ENCODE results near the gene COL21A1. TPM values are rescaled to one million over a fixed set of nuclear protein-coding genes. Genes with fewer than 3 reads are reported as not detected.
A peak's percentile ranks its signal among the peaks of the same experiment; 100 is the strongest.

COL21A1 gene
- total RNA-seq, 4 donors from 2014 or later = 5.3 to 47.1 (median 15.6) TPM

GRCh38 chr6:56076033-56076432, 171.3 kb downstream of the COL21A1 start:
- no peaks in the 10 kb centered on the region for H3K27me3 ChIP-seq
- no peak for TF ChIP-seq POLR2A (IDR thresholded peaks at IDR 0.05)
- no peak for TF ChIP-seq POLR2AphosphoS5 (IDR thresholded peaks at IDR 0.05)
- no peak for TF ChIP-seq EP300 (IDR thresholded peaks at IDR 0.05)
- TF ChIP-seq, protein P1, sequence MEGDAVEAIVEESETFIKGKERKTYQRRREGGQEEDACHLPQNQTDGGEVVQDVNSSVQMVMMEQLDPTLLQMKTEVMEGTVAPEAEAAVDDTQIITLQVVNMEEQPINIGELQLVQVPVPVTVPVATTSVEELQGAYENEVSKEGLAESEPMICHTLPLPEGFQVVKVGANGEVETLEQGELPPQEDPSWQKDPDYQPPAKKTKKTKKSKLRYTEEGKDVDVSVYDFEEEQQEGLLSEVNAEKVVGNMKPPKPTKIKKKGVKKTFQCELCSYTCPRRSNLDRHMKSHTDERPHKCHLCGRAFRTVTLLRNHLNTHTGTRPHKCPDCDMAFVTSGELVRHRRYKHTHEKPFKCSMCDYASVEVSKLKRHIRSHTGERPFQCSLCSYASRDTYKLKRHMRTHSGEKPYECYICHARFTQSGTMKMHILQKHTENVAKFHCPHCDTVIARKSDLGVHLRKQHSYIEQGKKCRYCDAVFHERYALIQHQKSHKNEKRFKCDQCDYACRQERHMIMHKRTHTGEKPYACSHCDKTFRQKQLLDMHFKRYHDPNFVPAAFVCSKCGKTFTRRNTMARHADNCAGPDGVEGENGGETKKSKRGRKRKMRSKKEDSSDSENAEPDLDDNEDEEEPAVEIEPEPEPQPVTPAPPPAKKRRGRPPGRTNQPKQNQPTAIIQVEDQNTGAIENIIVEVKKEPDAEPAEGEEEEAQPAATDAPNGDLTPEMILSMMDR (IDR thresholded peaks at IDR 0.05) = no peak
- H3K9me3 ChIP-seq = no peaks in the 10 kb centered on the region
- H3K27ac ChIP-seq = no peak overlapping the region
- ATAC-seq = no peak
- peaks cover 0 to 3% of the 10 kb centered on the region in 2 donors for H3K36me3 ChIP-seq
- no peak overlapping the region for H3K4me3 ChIP-seq
- no peaks in the 10 kb centered on the region for H3K4me1 ChIP-seq

DNA sequence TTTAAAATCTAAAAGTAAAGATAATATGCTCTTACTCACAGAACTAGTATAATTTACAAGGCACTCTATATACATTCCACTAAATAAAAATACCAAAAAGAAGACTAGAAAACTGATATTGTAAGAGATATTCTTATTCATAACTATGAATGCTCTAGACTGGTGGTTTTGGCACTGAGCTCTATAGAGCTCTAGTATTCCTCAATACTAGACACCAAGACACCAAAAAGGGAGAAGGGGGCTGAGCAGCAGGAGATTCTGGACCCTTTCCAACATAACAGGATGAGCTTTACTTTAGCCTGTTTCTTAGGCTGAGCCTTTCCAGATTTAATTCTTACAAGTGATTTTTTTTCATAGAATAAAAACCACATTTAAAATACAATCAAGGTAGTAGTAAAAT, 173.6 kb downstream of the COL21A1 start:
- Histone ChIP-seq H3K4me1 (no peaks in the 10 kb centered on the region), H3K4me3 (no peak overlapping the region), H3K36me3 (peaks cover 0 to 3% of the 10 kb centered on the region in 2 donors), H3K27ac (peak overlapping the region in 1 of 4 donors; percentile 24), H3K9me3 (no peaks in the 10 kb centered on the region), H3K27me3 (no peaks in the 10 kb centered on the region)
- TF ChIP-seq POLR2A (IDR thresholded peaks at IDR 0.05) = no peak
- TF ChIP-seq, protein P1 (IDR thresholded peaks at IDR 0.05) = no peak
- no peak for TF ChIP-seq EP300 (IDR thresholded peaks at IDR 0.05)
- TF ChIP-seq POLR2AphosphoS5 (IDR thresholded peaks at IDR 0.05) = no peak
- no peak for ATAC-seq

DNA sequence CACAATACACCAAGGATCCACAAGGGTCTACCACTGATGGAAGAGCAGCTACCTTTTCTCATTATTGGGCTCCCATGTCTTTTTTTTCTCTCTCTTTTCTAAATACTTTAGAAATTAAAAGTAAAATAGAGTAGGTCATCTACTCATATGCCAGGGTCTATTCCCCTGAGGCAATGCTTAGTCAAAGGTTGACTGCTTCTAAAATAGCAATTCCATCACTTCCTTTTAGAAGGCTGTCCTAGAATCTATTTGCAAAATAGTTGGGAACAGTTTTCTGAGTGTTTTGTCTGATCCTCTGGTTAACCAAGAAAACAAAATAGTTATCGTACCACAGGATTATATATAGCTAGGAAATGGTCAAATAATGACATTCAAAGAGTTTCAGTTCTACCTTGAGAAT, 174.1 kb downstream of the COL21A1 start:
- ATAC-seq = no peak

DNA sequence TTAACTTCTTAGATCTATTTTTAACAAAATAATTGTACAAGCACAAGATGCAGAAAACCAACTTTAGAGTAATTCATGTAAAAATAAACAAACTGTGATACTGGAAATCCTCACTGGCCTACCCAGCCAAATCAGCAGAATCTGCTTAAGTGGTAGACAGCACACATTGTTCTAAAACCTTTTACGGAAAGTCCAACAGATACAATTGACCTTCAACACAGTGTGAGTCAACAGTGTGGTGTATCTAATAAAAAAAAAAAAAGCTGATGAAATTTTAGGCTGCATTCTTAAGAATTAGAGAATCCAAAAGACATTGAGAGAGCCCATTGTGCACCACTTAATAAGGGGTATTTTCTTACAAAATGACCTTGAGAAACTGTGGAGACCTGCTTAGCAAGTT, 174.5 kb downstream of the COL21A1 start:
- Histone ChIP-seq H3K27ac (peak overlapping the region in 1 of 4 donors; percentile 16), H3K4me1 (no peaks in the 10 kb centered on the region), H3K4me3 (no peak overlapping the region), H3K9me3 (no peaks in the 10 kb centered on the region), H3K27me3 (no peaks in the 10 kb centered on the region), H3K36me3 (peaks cover 0 to 3% of the 10 kb centered on the region in 2 donors)
- peak; percentile 71 for ATAC-seq
- TF ChIP-seq POLR2A (IDR thresholded peaks at IDR 0.05) = no peak
- peak; percentile 51 for TF ChIP-seq POLR2AphosphoS5 (IDR thresholded peaks at IDR 0.05)
- WGBS, 2 donors (ENCODE audit: low coverage in 1 of 2) = 50 to 85% methylated on average over 1 of the region's 1 CpG

More for the DNA sequence above, 174.1 kb downstream of the COL21A1 start:
- Histone ChIP-seq H3K27me3 (no peaks in the 10 kb centered on the region), H3K4me3 (no peak overlapping the region), H3K27ac (peak overlapping the region in 2 of 4 donors; percentile 16 to 24), H3K9me3 (no peaks in the 10 kb centered on the region), H3K4me1 (no peaks in the 10 kb centered on the region), H3K36me3 (peaks cover 0 to 3% of the 10 kb centered on the region in 2 donors)
- 45 to 50% methylated on average over 1 of the region's 1 CpG for WGBS, 2 donors (ENCODE audit: low coverage in 1 of 2)
- TF ChIP-seq EP300 (IDR thresholded peaks at IDR 0.05) (no peak), POLR2AphosphoS5 (IDR thresholded peaks at IDR 0.05) (no peak), POLR2A (IDR thresholded peaks at IDR 0.05) (no peak)
- TF ChIP-seq, protein P1 (IDR thresholded peaks at IDR 0.05) = no peak

DNA sequence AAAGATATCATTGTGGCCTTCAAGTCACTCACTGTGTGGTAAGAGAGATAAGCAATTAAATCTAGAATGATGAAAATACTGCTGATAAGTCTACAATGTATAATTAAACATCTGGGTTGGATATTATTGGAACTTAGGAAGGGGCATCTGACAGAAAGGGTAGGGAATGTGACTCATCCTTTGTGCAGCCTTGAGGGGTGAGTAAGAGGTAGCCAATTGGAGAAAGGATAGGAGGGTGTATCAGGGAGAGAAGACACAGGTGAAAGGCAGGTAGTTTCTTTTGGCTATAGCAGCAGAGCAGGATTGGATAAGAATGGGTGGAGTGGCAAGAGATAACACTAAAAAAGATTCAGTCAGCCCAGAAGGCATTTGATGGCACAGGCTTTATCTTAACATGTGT, 182.0 kb downstream of the COL21A1 start:
- no peak overlapping the region for H3K27ac ChIP-seq
- H3K9me3 ChIP-seq = no peaks in the 10 kb centered on the region
- TF ChIP-seq POLR2A (IDR thresholded peaks at IDR 0.05) (no peak), EP300 (IDR thresholded peaks at IDR 0.05) (no peak), POLR2AphosphoS5 (IDR thresholded peaks at IDR 0.05) (no peak)
- TF ChIP-seq, protein P1 (IDR thresholded peaks at IDR 0.05) = no peak
- H3K36me3 ChIP-seq = peaks cover 0 to 23% of the 10 kb centered on the region in 2 donors
- no peaks in the 10 kb centered on the region for H3K4me1 ChIP-seq
- ATAC-seq = no peak
- no peak overlapping the region for H3K4me3 ChIP-seq
- H3K27me3 ChIP-seq = no peaks in the 10 kb centered on the region

All from gastroesophageal sphincter (tissue), 4 donors.